ENCODE data around the gene RHOH.

GRCh38 chr4:40216622-40217366 lies 20.0 kb downstream of the RHOH start:
- TF ChIP-seq ZNF184 (tag by site-specific recombination; IDR thresholded peaks at IDR 0.05), result no peak
- TF ChIP-seq ZBTB1 (tag by site-specific recombination; IDR thresholded peaks at IDR 0.05), result no peak
- no peak for TF ChIP-seq ZNF791 (tag by site-specific recombination; IDR thresholded peaks at IDR 0.05)
- TF ChIP-seq, protein P1, sequence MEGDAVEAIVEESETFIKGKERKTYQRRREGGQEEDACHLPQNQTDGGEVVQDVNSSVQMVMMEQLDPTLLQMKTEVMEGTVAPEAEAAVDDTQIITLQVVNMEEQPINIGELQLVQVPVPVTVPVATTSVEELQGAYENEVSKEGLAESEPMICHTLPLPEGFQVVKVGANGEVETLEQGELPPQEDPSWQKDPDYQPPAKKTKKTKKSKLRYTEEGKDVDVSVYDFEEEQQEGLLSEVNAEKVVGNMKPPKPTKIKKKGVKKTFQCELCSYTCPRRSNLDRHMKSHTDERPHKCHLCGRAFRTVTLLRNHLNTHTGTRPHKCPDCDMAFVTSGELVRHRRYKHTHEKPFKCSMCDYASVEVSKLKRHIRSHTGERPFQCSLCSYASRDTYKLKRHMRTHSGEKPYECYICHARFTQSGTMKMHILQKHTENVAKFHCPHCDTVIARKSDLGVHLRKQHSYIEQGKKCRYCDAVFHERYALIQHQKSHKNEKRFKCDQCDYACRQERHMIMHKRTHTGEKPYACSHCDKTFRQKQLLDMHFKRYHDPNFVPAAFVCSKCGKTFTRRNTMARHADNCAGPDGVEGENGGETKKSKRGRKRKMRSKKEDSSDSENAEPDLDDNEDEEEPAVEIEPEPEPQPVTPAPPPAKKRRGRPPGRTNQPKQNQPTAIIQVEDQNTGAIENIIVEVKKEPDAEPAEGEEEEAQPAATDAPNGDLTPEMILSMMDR (tag by site-specific recombination; IDR thresholded peaks at IDR 0.05), result no peak
- no peak for TF ChIP-seq ZNF660 (tag by site-specific recombination; IDR thresholded peaks at IDR 0.05)
- no peak for TF ChIP-seq ZNF510 (tag by site-specific recombination; IDR thresholded peaks at IDR 0.05; ENCODE audit: insufficient replicate concordance)
- no peak for TF ChIP-seq YY1 (tag by site-specific recombination; IDR thresholded peaks at IDR 0.05)
- TF ChIP-seq ZNF175 (tag by site-specific recombination; IDR thresholded peaks at IDR 0.05), result no peak
